Suprapubic skin (tissue), 4 donors: ENCODE measurements around the gene SAMD1. TPM values are rescaled to one million over a fixed set of nuclear protein-coding genes. Genes with fewer than 3 reads are reported as not detected.
A peak's percentile ranks its signal among the peaks of the same experiment; 100 is the strongest.

ENCODE experiments used
- DNase-seq, 2 donors: peaks; one replicate each; pipeline ENCODE4 v3.0.0-alpha.2; 2019; ENCODE audit warnings: low spot score in 2 of 2
- H3K27ac ChIP-seq: fragments of 200-600 bp; sonication (generic); one replicate; pipeline ENCODE4 v1.5.1; 2019
- H3K27me3 ChIP-seq: fragments of 200-600 bp; sonication (generic); one replicate; pipeline ENCODE4 v1.5.1; 2019
- H3K36me3 ChIP-seq: fragments of 200-600 bp; sonication (generic); one replicate; pipeline ENCODE4 v1.5.1; 2019
- H3K4me1 ChIP-seq: fragments of 200-600 bp; sonication (generic); one replicate; pipeline ENCODE4 v1.5.1; 2019
- H3K4me3 ChIP-seq: fragments of 200-600 bp; sonication (generic); one replicate; pipeline ENCODE4 v1.5.1; 2019; ENCODE audit warnings: mild to moderate bottlenecking
- H3K9me3 ChIP-seq: fragments of 200-600 bp; sonication (generic); one replicate; pipeline ENCODE4 v1.5.1; 2019
- CTCF ChIP-seq, 2 donors: fragments of 200-600 bp in 1 of 2; fragments of 450-650 bp in 1 of 2; sonication (generic) in 1 of 2; IDR thresholded peaks; one replicate each; pipeline ENCODE4 v1.5.1; 2016 to 2019; ENCODE audit warnings: antibody characterized with exemption in 2 of 2, mild to moderate bottlenecking in 1 of 2, moderate library complexity in 1 of 2
- EP300 ChIP-seq: sonication (generic); formaldehyde crosslinking; IDR thresholded peaks from one replicate; pipeline ENCODE4 v1.6.1; 2017; ENCODE audit warnings: antibody characterized with exemption
- POLR2A ChIP-seq, 2 donors: fragments of 450-650 bp; IDR thresholded peaks; one replicate each; pipeline ENCODE4 v1.6.1; 2017; ENCODE audit warnings: antibody characterized with exemption in 2 of 2, mild to moderate bottlenecking in 2 of 2, moderate library complexity in 2 of 2
- POLR2AphosphoS5 ChIP-seq, 3 donors: sonication (generic); formaldehyde crosslinking; IDR thresholded peaks; one replicate each; pipeline ENCODE4 v1.6.1; 2017; ENCODE audit warnings: antibody characterized with exemption in 3 of 3
- WGBS: methylation state at CpG from one replicate; pipeline ENCODE4 v1.1.5; 2018; 5-methylcytosine and 5-hydroxymethylcytosine counted together
- total RNA-seq, 4 donors: library from RNA; depleted of rRNA; stranded (reverse); fragments of >200 nt; gene quantifications; one replicate each; pipeline ENCODE4 v1.1.0, GENCODE V29; 2016

The SAMD1 gene
- total RNA-seq, 4 donors from 2014 or later: 22.4 to 34.9 (median 29.1) TPM

- H3K27ac ChIP-seq: peak overlapping the region; percentile 98
- no peaks in the 10 kb centered on the region for H3K27me3 ChIP-seq
- H3K4me1 ChIP-seq: peaks cover 68% of the 10 kb centered on the region
- no peaks in the 10 kb centered on the region for H3K36me3 ChIP-seq
- H3K4me3 ChIP-seq: peak overlapping the region; percentile 89
- DNase-seq: peak in 1 of 2 donors; percentile 77
- no peaks in the 10 kb centered on the region for H3K9me3 ChIP-seq
- WGBS: 2% methylated on average over 15 of the region's 33 CpGs
- TF ChIP-seq POLR2AphosphoS5 (IDR thresholded peaks at IDR 0.05) (no peak), EP300 (no peak)
These were observed 26.5 kb upstream of the SAMD1 start for GRCh38 chr19:14116918-14117578.

DNA sequence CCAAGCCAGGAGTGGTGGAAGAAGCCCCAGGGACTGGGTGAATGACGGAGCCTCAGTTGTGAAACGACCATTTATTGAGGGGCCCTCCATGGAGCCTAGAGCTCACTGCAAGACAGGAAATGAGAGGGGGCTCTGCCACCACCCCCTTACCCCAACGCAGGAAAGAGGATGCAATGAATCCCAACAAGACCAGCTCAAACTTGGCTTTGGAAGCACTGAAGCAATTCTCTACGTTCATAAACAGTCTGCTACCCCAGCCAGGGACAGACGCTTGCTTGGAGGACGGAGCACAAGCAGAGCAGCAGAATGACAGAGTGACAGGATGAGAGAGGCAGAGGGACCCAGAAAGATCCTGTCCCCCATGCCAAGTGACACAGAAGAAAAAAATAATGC, 26.0 kb upstream of the SAMD1 start:
- TF ChIP-seq POLR2A (IDR thresholded peaks at IDR 0.05): no peak
- TF ChIP-seq POLR2AphosphoS5 (IDR thresholded peaks at IDR 0.05): no peak
- no peak for TF ChIP-seq CTCF (IDR thresholded peaks at IDR 0.05)
- no peak for TF ChIP-seq EP300
- H3K4me3 ChIP-seq: peak overlapping the region; percentile 89
- H3K9me3 ChIP-seq: no peaks in the 10 kb centered on the region
- H3K4me1 ChIP-seq: peaks cover 71% of the 10 kb centered on the region
- 14% methylated on average over 6 of the region's 6 CpGs for WGBS
- H3K27me3 ChIP-seq: no peaks in the 10 kb centered on the region
- no peak for DNase-seq
- no peaks in the 10 kb centered on the region for H3K36me3 ChIP-seq
- peak overlapping the region; percentile 98 for H3K27ac ChIP-seq

GRCh38 chr19:14115756-14116155, 25.2 kb upstream of the SAMD1 start:
- WGBS: 82% methylated on average over 5 of the region's 5 CpGs
- Histone ChIP-seq H3K9me3 (no peaks in the 10 kb centered on the region), H3K36me3 (no peaks in the 10 kb centered on the region), H3K4me1 (peaks cover 71% of the 10 kb centered on the region), H3K4me3 (peak overlapping the region; percentile 89), H3K27me3 (no peaks in the 10 kb centered on the region), H3K27ac (peak overlapping the region; percentile 12)
- no peak for DNase-seq
- TF ChIP-seq CTCF (IDR thresholded peaks at IDR 0.05) (no peak), POLR2AphosphoS5 (IDR thresholded peaks at IDR 0.05) (no peak), POLR2A (IDR thresholded peaks at IDR 0.05) (no peak), EP300 (no peak)

DNA sequence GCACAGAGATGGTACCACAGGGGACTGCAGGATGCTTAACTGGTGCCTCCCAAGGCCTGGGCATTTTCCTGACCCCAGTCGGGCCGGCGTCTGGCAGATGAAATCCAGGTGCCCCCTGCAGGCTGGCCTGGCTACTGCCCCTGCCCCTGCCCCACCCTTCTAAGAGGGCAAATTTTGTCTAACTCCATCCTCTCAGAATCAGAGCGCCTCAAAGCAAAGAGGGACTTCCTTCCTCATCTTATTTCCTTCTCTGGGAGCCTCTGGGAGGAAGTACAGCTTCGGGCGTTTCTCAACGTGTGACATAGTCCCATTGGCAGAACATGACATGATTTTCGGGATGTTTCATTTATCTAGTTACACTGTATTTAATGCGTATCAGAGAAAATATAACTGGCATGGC, 24.3 kb upstream of the SAMD1 start:
- Histone ChIP-seq H3K27me3 (no peaks in the 10 kb centered on the region), H3K36me3 (no peaks in the 10 kb centered on the region), H3K4me1 (peaks cover 69% of the 10 kb centered on the region), H3K9me3 (no peaks in the 10 kb centered on the region), H3K4me3 (no peak overlapping the region), H3K27ac (no peak overlapping the region)
- WGBS: 48% methylated on average over 9 of the region's 9 CpGs
- TF ChIP-seq CTCF (IDR thresholded peaks at IDR 0.05): peak in 1 of 2 donors; percentile 48
- TF ChIP-seq POLR2AphosphoS5 (IDR thresholded peaks at IDR 0.05): no peak
- no peak for TF ChIP-seq POLR2A (IDR thresholded peaks at IDR 0.05)
- peak in 1 of 2 donors; percentile 72 for DNase-seq

DNA sequence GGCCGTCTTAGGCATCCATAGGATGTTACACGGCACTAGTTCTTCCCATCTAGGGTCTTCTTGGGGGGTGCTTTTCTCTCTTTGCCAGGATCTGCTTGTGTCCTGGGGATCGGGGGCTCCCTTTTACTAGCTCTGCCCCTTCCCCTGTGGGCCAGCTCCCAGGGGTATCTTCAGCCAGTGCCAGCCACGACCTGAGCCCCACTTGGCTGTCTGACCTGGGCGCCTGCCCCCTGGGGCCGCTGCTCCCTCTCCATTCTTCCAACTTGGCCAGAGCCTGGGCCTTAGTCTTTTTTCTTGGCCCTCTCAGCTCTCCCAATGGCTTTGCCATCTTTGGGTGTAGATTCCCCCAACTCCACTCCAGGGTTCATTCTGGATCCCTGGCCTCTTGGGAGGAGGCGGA, 23.9 kb upstream of the SAMD1 start:
- no peak for DNase-seq
- no peak for TF ChIP-seq POLR2AphosphoS5 (IDR thresholded peaks at IDR 0.05)
- no peak for TF ChIP-seq EP300
- no peak for TF ChIP-seq POLR2A (IDR thresholded peaks at IDR 0.05)
- no peak for TF ChIP-seq CTCF (IDR thresholded peaks at IDR 0.05)
- no peak overlapping the region for H3K27ac ChIP-seq
- 83% methylated on average over 7 of the region's 7 CpGs for WGBS
- H3K27me3 ChIP-seq: no peaks in the 10 kb centered on the region
- H3K4me1 ChIP-seq: peaks cover 65% of the 10 kb centered on the region
- no peak overlapping the region for H3K4me3 ChIP-seq
- H3K9me3 ChIP-seq: no peaks in the 10 kb centered on the region
- H3K36me3 ChIP-seq: no peaks in the 10 kb centered on the region
